Activated CD4-positive, alpha-beta T cell treated with anti-CD3 and anti-CD28 coated beads, Interleukin-2, amount 50 U/mL, for 24 hours (primary cell): ENCODE measurements around the gene IQGAP3.

Source experiments
- DNase-seq, 2 donors: peaks; one replicate each; pipeline ENCODE4 v3.0.0-alpha.2; 2020; ENCODE audit warnings: low read depth in 1 of 2, low spot score in 1 of 2

Gene IQGAP3

GRCh38 chr1:156546267-156546666, 26.1 kb downstream of the IQGAP3 start:
- DNase-seq = no peak

GRCh38 chr1:156544592-156545102, 27.7 kb downstream of the IQGAP3 start:
- no peak for DNase-seq

- no peak for DNase-seq
These were observed 29.3 kb downstream of the IQGAP3 start for GRCh38 chr1:156543066-156543465.

DNA sequence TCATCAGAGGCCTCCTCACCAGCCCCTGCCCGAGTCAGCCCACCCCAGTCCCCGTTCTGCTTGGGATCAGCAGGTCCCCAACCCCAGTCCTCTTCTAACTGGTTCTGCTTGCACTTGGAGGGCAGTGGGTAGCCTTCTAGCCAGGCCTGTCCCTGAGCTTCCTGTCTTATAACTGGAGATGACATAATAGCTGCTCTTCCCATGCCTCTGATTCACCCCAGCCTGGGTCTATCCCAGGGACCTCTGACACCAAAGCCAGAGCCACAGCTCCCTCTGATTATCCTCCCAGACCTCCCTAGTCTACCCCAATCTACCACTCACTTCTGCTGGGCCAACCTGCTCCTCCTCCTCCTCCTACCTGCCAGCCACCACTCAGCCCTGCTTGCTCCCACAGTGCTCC, 31.4 kb downstream of the IQGAP3 start:
- no peak for DNase-seq

GRCh38 chr1:156539818-156540355, 32.5 kb downstream of the IQGAP3 start:
- no peak for DNase-seq

DNA sequence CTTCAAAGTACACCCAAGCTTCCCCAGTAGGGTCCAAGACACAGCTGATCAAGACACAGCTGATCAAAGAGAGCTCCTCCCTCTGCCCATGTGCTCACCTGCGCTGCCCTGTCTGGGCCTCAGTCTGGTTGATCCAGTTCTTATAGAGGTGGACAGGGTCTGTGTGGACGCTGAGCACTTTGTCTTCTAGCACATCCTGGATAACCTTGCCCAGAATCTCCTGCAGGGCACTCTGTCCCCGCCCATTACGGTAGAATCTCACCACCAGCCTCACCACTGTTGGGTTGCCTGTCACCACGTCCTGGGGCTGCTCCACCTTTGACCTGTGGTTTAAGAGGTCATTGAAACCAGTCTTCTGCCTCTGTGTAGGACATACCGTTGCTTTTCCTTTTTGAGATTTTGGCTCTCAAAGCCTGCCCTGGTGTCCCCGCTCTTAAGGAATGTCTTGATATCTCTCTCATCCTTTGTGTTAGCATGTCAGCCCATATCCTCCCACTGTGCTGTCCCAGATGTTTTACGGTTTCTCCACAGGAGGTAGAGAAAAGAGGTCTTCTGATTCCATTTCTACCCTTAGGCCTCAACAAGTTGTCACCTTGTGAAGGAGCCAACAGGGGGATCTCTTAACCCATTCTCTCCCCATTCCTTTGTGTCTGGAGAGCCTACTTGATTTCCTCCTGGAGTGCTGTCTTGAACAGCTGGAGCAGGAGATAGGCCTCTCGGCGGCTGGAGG, 33.5 kb downstream of the IQGAP3 start:
- no peak for DNase-seq

DNA sequence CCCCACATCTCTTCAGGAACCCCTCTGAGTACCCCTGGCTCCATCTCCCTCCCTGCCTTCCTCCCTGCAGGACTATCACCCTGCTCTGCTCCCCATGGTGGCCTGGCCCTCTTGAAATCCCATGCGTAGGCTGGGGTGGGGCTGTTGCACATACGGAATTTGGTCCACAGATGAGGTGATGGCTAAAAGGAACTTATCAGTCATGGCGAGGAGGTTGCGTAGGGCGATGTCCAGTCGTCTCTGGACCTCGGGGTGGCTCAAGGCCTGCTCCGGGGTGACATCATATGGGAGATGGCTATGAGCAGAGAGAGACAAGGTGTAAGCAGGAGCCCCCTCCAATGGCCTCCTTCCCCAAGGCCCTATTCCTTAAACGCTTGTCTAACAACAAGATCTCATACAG, 35.3 kb downstream of the IQGAP3 start:
- no peak for DNase-seq

DNA sequence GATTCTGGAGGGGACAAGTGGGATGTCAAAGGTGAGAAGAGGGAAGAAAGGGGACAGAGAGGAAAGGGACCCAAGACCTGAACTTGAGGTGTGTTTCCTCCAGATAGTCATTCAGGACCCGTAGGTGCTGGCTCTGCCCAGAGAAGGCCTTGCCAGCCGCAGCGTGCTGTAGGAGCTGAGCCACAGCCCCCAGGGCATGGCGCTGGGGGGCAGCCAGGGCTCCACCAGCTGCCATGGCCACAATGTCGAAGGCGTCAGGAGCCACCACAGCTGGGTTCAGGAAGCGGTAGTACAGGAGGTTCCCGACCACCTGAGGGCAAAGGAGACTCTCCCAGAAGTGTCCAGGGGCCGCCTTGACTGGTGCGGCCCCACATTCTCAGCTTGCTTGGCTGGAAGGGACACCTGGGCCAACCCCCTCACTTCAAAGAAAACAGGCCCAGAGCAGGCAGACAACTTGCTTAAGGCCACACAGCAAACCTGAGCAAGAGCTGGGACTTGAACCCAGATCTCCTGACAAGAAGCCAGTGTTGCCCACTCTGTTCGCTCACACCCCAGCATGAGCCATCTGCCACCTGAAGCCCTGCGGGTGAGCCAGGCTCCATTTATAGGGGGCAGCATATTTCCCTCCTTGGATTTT, 37.8 kb downstream of the IQGAP3 start:
- DNase-seq = no peak

- no peak for DNase-seq
These were observed 38.7 kb downstream of the IQGAP3 start for GRCh38 chr1:156533568-156534220.

DNA sequence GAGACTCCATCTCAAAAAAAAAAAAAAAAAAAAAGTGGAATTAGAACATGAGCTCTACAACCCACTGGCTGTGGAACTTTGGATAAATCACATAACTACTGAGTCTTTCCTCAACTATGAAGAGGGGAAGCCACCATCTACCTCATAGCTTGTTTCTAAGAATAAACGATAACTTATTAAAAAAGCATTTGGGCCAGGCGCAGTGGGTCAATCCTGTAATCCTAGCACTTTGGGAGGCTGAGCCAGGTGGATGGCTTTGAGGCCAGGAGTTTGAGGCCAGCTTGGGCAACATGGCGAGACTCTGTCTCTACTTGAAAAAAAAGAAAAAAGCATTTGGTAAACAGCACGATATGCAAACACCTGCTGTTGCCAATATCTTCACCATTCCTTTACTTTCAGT, 40.0 kb downstream of the IQGAP3 start:
- no peak for DNase-seq

DNA sequence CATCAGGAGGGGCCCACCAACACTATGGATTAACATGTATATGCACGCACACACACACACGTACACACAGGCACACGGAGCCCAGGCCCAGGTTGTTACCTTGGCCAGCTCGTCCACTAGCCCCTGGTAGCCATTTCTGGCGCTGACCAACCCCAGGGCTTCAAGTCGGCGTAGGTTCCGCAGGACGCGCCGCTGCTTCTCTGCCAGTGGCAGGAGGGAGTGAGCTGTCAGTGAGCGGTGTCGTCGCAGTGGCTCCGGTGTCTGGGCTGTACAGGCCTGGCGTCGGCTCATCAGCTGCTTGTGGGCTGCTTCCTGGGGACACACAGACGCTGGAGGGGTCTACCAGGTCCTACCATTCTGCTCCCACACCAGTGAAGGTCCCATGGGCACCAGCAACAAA, 42.4 kb downstream of the IQGAP3 start:
- DNase-seq = no peak

- DNase-seq = no peak
These were observed 43.4 kb downstream of the IQGAP3 start for GRCh38 chr1:156528875-156529425.

GRCh38 chr1:156528231-156528630, 44.1 kb downstream of the IQGAP3 start:
- DNase-seq = no peak

GRCh38 chr1:156527584-156527983, 44.8 kb downstream of the IQGAP3 start:
- DNase-seq = no peak

DNA sequence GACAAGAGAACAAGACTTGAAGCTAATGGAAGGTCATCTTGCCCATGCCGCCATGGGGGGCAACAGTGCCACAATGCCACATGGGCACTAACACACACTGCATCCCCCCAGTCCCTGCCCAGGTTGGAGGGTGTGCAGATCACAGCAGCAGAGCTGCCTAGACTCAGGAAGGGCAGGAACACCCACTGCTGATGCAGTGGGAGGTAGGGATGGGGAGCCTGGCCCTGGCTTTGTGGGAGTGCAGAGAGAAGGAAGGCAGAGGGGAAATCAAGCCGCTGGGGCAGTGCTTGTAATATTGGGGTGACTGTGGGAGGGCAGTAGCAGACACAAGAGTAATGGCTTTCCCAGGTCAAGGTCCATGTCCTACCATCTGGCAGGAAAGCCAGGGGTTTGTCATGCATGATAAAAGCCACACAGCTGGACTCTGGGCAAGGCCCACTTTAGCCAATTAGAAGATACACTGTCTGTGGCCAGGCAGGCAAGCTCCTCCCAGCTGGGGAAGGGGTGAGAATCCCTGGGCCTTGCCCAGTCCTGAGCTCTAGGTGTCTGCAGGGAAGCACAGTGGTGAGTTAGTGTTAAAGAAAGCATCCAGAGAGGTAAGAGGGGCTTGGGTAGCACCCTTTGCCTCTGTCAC, 46.4 kb downstream of the IQGAP3 start:
- DNase-seq = no peak

DNA sequence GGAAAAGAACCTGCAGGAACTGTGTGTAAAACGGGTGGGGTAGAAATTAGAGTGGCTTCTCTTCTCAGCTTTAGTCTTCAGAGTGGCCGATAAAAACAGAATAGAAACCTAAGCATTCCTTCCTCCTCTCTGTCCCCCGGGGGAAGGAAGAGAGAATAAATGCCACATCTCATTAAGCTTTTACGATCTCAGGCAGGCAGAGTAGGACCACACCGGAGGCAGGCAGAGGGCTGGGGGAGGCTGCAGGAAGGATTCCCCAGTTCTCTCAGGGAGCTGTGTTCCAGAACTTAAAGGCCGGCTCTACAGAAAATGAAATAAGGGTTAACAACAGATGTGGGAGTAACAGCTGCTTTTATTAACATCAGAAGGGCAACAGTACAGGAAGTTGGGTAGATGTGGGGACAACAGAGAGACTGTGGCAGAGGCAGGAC, 47.3 kb downstream of the IQGAP3 start:
- DNase-seq = no peak

DNA sequence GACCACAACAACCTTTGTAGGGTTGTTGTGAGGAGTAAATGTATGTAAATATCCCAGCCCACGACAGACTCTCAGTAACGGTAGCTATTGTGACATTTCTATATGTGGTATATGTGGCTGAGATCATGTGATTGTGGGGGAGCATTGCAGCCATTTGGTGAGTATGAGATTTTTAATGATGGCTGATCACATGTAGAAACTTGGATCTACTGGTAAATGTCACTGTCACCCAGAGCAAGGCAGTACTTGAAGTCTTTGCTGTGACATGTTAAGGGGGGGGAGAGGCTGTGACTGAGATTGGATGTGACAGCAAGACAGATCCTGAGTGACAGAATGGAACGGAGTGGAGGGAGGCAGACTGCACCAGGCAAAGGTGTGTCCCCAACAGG, 47.9 kb downstream of the IQGAP3 start:
- DNase-seq = no peak

- no peak for DNase-seq
These were observed 48.4 kb downstream of the IQGAP3 start for GRCh38 chr1:156523801-156524480.

DNA sequence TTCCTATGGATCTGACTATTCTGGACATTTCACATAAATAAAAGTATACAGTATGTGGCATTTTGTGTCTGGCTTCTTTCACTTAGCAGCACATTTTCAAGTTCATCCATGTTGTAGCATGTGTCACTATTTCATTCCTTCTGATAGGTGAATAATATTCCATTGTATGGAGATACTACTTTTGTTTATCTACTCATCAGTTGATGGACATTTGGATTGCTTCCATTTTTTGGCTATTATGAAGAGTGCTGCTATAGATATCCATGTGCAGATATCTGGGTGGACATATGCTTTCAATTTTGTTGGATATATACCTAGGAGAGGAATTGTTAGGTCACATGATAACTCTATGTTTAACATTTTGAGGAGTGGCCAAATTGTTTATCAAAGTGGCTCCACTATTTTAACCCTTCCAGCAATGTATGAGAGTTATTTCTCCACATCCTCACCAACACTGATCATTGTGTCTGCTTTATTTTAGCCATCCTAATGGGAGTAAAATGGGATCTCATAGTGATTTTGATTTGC, 49.9 kb downstream of the IQGAP3 start:
- no peak for DNase-seq

DNA sequence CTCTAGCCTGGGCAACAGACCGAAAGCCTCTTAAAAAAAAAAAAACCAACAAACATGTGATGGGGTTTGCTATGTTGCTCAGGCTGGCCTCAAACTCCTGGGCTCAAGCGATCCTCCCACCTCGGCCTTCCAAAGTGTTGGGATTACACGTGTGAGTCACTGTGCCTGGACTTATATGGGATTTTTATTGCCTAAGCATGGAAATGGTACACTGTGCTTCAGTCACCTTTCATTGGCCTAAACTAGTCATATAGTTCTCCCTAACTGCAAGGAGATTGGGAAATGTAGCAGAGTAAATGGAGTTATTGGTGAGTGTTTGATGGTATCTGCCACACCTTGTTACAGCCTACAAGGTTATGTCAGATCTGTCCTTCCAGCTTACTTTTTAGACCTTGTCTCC, 54.6 kb downstream of the IQGAP3 start:
- no peak for DNase-seq
